GM12872 (cell line): Measurements from ENCODE around the gene CWC27.

Source experiments
- TF ChIP-seq, protein P1 (sequence below): IDR thresholded peaks from 3 replicates; pipeline ENCODE4 v1.5.1; 2011; ENCODE audit warnings: low read depth, mild to moderate bottlenecking, low read length, moderate library complexity; ENCODE audit not compliant: insufficient read depth

The CWC27 gene

DNA sequence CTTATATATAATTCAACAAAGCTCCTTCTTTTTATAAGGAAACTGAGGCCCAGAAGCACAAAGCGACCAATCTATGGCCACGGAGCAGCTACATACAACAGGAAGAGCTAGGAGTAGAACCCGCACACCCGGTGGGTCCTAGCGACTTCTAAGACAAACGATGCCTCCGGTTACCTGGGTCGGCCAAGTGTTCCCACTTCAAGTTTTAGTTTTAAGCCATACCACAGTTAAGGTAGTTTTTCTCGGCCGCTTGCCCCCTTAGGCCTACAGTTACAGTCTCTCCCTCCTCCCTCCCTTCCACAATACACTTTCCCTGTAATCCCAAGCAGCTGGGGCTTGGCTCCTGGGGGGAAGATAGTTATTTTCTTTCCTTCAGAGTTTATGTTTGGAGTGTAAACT is 772 bp upstream of the CWC27 start:
- TF ChIP-seq, protein P1, sequence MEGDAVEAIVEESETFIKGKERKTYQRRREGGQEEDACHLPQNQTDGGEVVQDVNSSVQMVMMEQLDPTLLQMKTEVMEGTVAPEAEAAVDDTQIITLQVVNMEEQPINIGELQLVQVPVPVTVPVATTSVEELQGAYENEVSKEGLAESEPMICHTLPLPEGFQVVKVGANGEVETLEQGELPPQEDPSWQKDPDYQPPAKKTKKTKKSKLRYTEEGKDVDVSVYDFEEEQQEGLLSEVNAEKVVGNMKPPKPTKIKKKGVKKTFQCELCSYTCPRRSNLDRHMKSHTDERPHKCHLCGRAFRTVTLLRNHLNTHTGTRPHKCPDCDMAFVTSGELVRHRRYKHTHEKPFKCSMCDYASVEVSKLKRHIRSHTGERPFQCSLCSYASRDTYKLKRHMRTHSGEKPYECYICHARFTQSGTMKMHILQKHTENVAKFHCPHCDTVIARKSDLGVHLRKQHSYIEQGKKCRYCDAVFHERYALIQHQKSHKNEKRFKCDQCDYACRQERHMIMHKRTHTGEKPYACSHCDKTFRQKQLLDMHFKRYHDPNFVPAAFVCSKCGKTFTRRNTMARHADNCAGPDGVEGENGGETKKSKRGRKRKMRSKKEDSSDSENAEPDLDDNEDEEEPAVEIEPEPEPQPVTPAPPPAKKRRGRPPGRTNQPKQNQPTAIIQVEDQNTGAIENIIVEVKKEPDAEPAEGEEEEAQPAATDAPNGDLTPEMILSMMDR = no peak

- TF ChIP-seq, protein P1 = no peak
Observed at GRCh38 chr5:64769855-64770254, 1.1 kb downstream of the CWC27 start.

DNA sequence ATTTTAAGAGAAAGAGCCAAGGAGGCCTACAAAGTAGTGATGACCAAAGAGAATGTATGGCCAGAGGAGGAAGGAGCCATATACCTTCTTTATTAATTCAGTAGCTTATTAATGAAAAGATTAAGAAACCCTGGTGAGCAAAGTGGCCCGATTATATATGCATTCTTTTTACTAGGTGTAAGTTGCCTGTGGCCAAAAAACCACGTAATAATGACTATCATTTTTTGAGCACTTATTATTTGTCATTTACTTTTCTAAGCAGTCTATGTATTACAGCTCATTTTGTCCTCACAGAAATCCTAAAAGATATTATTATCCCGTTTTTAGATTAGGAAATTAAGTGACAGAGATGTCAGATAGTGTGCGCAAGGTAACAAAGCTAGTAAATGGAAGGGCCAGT is 3.0 kb downstream of the CWC27 start:
- TF ChIP-seq, protein P1 = no peak

DNA sequence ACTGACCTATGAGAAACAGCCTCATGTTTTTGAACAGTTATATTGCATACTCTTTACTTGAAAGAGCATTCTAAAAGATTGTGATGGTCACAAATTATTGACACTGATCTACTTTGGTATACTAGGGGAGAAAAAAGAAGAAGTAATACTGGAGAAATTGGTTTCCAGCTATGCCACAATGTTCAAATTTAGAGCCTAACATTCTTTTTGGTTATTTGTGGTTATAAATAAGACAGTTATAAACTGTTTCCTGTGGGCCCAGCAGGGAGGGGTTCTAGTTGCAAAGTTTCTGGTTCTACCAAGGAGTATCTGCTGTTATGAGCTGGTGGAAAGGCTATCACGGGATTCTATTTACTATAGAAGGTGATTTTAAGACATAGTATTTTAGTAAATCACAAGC is 4.8 kb downstream of the CWC27 start:
- TF ChIP-seq, protein P1 = no peak

DNA sequence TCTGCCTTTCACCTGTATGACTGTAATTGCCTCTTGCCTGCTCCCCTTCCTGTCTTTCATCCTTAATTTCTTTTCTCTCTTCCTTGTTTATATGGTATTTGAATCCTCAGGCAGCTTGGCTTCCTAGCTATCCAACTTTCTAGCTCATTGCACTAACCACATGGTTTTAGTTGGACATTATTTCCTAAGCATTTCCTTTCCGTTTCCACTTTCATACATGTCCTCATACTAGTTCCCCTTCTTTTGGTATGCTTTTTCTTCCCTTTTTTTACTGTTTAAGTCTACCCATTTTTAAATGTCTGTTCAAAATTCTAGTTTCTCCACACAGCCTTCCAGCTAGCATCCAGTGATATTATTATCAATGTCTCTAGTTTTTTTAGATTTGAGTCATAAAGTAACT is 6.6 kb downstream of the CWC27 start:
- TF ChIP-seq, protein P1 = no peak

DNA sequence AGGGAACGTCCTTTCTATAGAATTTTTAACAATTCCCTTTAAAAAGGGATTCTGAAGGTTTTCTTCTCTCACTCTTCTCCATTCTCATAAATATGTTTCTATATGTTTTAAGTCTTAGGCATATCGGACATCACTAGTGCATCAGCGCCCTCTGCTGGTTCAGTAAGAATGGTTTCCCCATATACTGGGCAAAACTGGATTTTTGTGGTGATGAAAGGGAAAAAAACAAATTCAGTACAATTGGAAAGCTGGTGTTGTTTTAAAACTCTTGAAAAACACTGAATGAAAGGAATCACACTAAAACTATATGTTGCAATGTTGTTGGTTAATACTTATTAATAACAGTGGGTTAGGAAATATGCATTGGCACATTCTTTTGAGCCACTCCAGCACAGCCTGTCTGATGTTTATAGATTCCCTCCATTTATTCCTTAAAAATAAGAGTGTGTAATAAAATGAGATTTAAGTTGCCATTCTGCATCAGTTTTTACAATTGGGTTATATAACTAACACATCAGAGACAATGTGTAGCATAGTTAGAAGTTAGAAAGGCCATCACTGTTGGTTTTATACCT is 15.8 kb downstream of the CWC27 start:
- TF ChIP-seq, protein P1 = peak; percentile 69

DNA sequence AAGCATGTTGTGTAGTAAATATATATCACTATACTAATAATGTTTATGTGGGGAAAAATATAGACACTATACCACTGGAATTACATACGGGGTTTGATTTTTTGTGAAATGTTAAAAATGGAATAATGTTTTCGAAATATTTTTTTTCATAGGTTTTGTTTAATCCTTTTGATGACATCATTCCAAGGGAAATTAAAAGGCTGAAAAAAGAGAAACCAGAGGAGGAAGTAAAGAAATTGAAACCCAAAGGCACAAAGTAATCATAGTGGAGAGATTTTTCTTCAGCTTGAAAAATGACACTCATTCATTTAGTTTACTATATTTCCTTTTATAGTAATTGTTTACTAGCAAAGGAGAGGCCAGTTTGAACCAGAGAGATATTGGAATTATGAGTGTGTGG is 17.6 kb downstream of the CWC27 start:
- TF ChIP-seq, protein P1 = no peak
